ENCODE data around the gene DCUN1D4. TPM values are rescaled to one million over a fixed set of nuclear protein-coding genes. Genes with fewer than 3 reads are reported as not detected.
A peak's percentile ranks its signal among the peaks of the same experiment; 100 is the strongest.

Gene DCUN1D4
- total RNA-seq, 1 experiment from 2014 or later, result 50.2 TPM

- TF ChIP-seq POLR2AphosphoS5 (IDR thresholded peaks at IDR 0.05; ENCODE audit: low read depth, low read length) (peak; percentile 28), JUND (IDR thresholded peaks at IDR 0.05) (no peak), EZH2 (IDR thresholded peaks at IDR 0.05) (no peak), YY1 (IDR thresholded peaks at IDR 0.05; ENCODE audit: extremely low read depth, insufficient replicate concordance, low read depth, low read length) (no peak), EZH2phosphoT487 (IDR thresholded peaks at IDR 0.05; ENCODE audit: borderline replicate concordance) (no peak), ELF1 (IDR thresholded peaks at IDR 0.05; ENCODE audit: borderline replicate concordance, low read depth) (no peak)
Measured at GRCh38 chr4:51842554-51843308, at the start of gene DCUN1D4 (continued).

- Histone ChIP-seq H3K9me2 (ENCODE audit: insufficient read depth) (no peaks in the 10 kb centered on the region), H4K20me1 (ENCODE audit: insufficient read depth) (no peaks in the 10 kb centered on the region), H2AFZ (ENCODE audit: low read depth, low read length, poor library complexity, severe bottlenecking) (no peak overlapping the region), H3K9ac (ENCODE audit: low read length) (no peak overlapping the region), H3K4me3 (replicated peaks in 1 of 2; ENCODE audit: low read depth in 1 of 2, low read length in 2 of 2) (no peak overlapping the region), H3K36me3 (ENCODE audit: control insufficient read depth in 1 of 2, insufficient read depth in 2 of 2, low read length in 2 of 2) (no peaks in the 10 kb centered on the region), H3K4me1 (ENCODE audit: control insufficient read depth in 1 of 2, insufficient read depth in 2 of 2, low read length in 2 of 2) (no peaks in the 10 kb centered on the region), H3K27ac (ENCODE audit: low read depth, low read length) (no peak overlapping the region), H3K27me3 (ENCODE audit: insufficient read depth, low read length) (no peaks in the 10 kb centered on the region), H3K9me3 (ENCODE audit: control insufficient read depth in 1 of 2, insufficient read depth in 1 of 2, low read depth in 1 of 2, low read length in 2 of 2) (no peaks in the 10 kb centered on the region), H3K79me2 (ENCODE audit: insufficient read depth, low read length) (no peaks in the 10 kb centered on the region), H3K4me2 (ENCODE audit: low read length) (no peak overlapping the region)
- POLR2A ChIA-PET, result no interaction called here
- RAD21 ChIA-PET (ENCODE audit: low non-redundant PET in 1 of 2, low total read pairs in 2 of 2, uncharacterized antibody in 2 of 2, unreplicated experiment in 2 of 2), result no interaction called here
- no TSS peak for BruUV-seq (replicated peaks)
- DNase-seq (ENCODE audit: low read depth, low spot score) (no peak), ATAC-seq (no peak)
- CTCF ChIA-PET, result no interaction called here
- intact Hi-C loops (cut with micrococcal nuclease), result no loop called here
- TF ChIP-seq ZFX (IDR thresholded peaks at IDR 0.05) (no peak), JUND (IDR thresholded peaks at IDR 0.05) (no peak), POLR2A (IDR thresholded peaks at IDR 0.05; ENCODE audit: borderline replicate concordance, extremely low read depth, insufficient read depth, insufficient read length) (no peak), ELF1 (IDR thresholded peaks at IDR 0.05; ENCODE audit: borderline replicate concordance, low read depth) (no peak), FOSL1 (IDR thresholded peaks at IDR 0.05; ENCODE audit: low read depth) (no peak), SP1 (IDR thresholded peaks at IDR 0.05; ENCODE audit: low read depth) (no peak), CBX3 (IDR thresholded peaks at IDR 0.05; ENCODE audit: low read depth) (no peak), POLR2AphosphoS5 (IDR thresholded peaks at IDR 0.05; ENCODE audit: low read depth, low read length) (no peak), ZBTB33 (IDR thresholded peaks at IDR 0.05; ENCODE audit: extremely low read depth, insufficient replicate concordance, low read length) (no peak), REST (IDR thresholded peaks at IDR 0.05; ENCODE audit: low read depth) (no peak), SIN3A (IDR thresholded peaks at IDR 0.05; ENCODE audit: low read depth) (no peak), TCF7L2 (IDR thresholded peaks at IDR 0.05; ENCODE audit: borderline replicate concordance, extremely low read depth, insufficient read depth, insufficient read length) (no peak), SRF (IDR thresholded peaks at IDR 0.05; ENCODE audit: low read depth) (no peak), RAD21 (IDR thresholded peaks at IDR 0.05; ENCODE audit: low read depth) (no peak)
Measured at GRCh38 chr4:51820443-51821234, 22.3 kb upstream of the DCUN1D4 start.
